Lower lobe of right lung (tissue), 2 donors: ENCODE measurements around the gene MAVS. TPM values are rescaled to one million over a fixed set of nuclear protein-coding genes. Genes with fewer than 3 reads are reported as not detected.
"Not testable (repeated sequence)": the region's sequence is repeated elsewhere in the genome, so short reads cannot be mapped to it uniquely, and the experiment has no call there.

Source experiments
- ATAC-seq, 2 donors: fragments of 200-7000 bp; cut with Tn5 transposase; one replicate each; pipeline ENCODE4 v1.9.1; 2020 to 2022; ENCODE audit warnings: mild to moderate bottlenecking in 2 of 2, moderate library complexity in 2 of 2
- DNase-seq: peaks from one replicate; pipeline ENCODE4 v3.0.0-alpha.2; 2020
- H3K27ac ChIP-seq: fragments of 200-600 bp; one replicate; pipeline ENCODE4 v1.8.0; 2022
- H3K27me3 ChIP-seq: fragments of 200-600 bp; one replicate; pipeline ENCODE4 v1.8.0; 2022; ENCODE audit warnings: low read depth
- H3K36me3 ChIP-seq: fragments of 200-600 bp; one replicate; pipeline ENCODE4 v1.8.0; 2022; ENCODE audit warnings: mild to moderate bottlenecking
- H3K4me1 ChIP-seq: fragments of 200-600 bp; one replicate; pipeline ENCODE4 v1.8.0; 2022
- H3K4me3 ChIP-seq: fragments of 200-600 bp; one replicate; pipeline ENCODE4 v1.8.0; 2022; ENCODE audit warnings: mild to moderate bottlenecking
- H3K9me3 ChIP-seq: fragments of 200-600 bp; one replicate; pipeline ENCODE4 v1.8.0; 2022
- CTCF ChIP-seq: fragments of 200-600 bp; IDR thresholded peaks from one replicate; pipeline ENCODE4 v1.8.0; 2022; ENCODE audit warnings: antibody characterized with exemption, mild to moderate bottlenecking
- intact Hi-C: fragments of 100-400 bp; cut with DNase I; formaldehyde crosslinking; loops from one replicate; pipeline ENCODE4 v1.11.0; 2022
- total RNA-seq: library from RNA; stranded (reverse); fragmentation: NEBNext Ultra II Directional; extraction: Animal tissue kit (Norgen Biotek cat#: 25700); gene quantifications from one replicate; pipeline ENCODE4 v1.2.1, GENCODE V29; 2021
- donor health status: DM: no; HTN: yes; CAD: no; lungs with severe emphysema.

MAVS gene
- total RNA-seq, 1 donor from 2014 or later, result 42.9 TPM

DNA sequence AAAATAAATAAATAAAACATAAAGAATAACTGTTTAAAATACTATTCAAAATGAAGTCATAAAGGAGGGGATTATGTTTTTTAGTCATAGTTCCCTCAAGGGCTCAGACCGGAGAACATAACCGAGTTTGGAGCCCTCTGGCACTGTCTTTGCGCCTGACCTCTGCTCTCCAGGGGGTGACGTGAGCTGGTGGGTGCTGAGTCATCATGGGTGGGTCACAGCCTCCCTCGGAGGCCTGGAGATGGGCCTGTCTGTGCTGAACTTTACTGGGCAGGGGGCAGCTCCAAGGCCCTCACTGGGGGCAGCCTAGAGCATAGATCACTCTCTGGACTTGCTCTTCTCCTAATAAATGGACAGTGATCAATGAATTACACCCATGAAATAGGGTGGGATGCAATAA lies 3.1 kb upstream of the MAVS start:
- DNase-seq (no peak), ATAC-seq (no peak)
- peaks cover 29% of the 10 kb centered on the region for H3K4me1 ChIP-seq
- intact Hi-C loops, result no loop called here
- no peaks in the 10 kb centered on the region for H3K27me3 ChIP-seq
- H3K9me3 ChIP-seq, result no peaks in the 10 kb centered on the region
- TF ChIP-seq CTCF, result no peak
- H3K36me3 ChIP-seq, result no peaks in the 10 kb centered on the region
- no peak overlapping the region for H3K27ac ChIP-seq
- no peak overlapping the region for H3K4me3 ChIP-seq

DNA sequence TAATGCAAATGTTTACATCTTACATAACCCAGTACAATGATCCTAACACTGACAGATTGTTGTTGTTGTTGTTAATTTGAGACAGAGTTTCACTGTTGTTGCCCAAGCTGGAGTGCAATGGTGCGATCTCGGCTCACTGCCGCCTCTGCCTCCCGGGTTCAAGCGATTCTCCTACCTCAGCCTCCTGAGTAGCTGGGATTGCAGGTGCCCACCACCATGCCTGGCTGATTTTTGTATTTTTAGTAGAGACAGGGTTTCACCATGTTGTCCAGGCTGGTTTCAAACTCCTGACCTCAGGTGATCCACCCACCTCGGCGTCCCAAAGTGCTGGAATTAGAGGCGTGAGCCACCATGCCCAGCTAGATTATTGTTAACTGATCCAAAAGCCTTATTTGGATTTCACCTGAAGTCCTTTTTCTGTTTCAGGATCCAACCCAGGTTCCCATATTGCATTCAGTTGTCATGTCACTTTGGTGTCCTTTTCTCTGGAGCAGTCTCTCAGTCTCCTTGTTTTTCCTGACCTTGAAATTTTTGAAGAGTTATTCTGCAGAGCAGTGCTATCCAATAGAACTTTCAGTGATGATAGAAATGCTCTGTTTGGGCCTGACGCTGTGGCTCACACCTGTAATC lies 2.5 kb upstream of the MAVS start:
- H3K9me3 ChIP-seq, H3K27me3 ChIP-seq, H3K36me3 ChIP-seq, DNase-seq, H3K4me3 ChIP-seq, ATAC-seq, H3K27ac ChIP-seq, intact Hi-C loops: not testable (repeated sequence)
- H3K4me1 ChIP-seq, result peaks cover 26% of the 10 kb centered on the region

DNA sequence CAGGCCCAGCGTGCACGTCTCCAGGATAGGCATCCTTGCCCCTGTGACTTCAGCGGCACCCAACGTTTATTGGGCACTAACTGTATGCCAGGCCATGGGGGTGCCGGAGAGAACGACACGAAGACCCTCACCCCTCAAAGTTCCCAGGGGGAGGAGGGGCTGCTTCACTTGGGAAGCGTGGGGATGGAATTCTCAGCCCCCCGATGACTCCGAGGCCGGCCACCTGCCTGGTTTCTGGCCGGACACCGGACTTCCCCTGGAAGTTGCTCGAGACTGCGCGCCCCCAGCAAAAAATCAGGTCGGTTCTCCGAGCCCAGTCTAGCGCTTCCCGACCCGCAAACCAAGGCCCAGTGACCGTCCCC lies 275 bp upstream of the MAVS start:
- ATAC-seq, result no peak

DNA sequence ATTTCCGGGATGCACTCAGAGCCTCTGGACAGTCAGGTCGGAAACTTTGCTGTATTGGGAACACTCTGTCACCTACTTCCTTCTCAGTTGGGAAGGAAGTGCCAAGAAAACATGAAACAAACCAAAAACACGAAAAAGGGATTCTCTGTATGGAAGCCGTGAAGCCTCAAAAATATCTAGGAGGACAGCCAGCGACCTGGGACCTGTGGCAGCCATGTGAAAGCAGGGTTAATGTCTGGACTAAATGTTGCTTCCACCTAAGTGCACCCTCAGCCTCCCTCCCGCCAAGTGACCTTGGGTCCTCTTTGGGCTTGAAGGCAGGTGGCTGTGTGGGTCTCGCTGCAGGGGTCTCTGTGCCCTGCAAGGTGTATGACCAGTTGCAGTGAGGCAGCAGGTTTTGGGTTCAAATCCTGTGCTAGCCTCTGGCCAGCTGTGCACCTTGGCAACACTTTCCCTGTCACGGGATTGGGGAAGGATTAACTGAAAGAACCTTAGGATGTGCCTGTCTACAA lies 851 bp downstream of the MAVS start:
- no peaks in the 10 kb centered on the region for H3K36me3 ChIP-seq
- peak overlapping the region; percentile 94 for H3K27ac ChIP-seq
- intact Hi-C loops, result no loop called here
- no peaks in the 10 kb centered on the region for H3K9me3 ChIP-seq
- no peak for TF ChIP-seq CTCF
- H3K27me3 ChIP-seq, result no peaks in the 10 kb centered on the region
- no peak for ATAC-seq
- H3K4me3 ChIP-seq, result peak overlapping the region; percentile 94
- no peak for DNase-seq
- peaks cover 23% of the 10 kb centered on the region for H3K4me1 ChIP-seq

More for the DNA sequence above, 275 bp upstream of the MAVS start:
- H3K27ac ChIP-seq, result peak overlapping the region; percentile 94
- H3K4me1 ChIP-seq, result peaks cover 23% of the 10 kb centered on the region
- H3K27me3 ChIP-seq, result no peaks in the 10 kb centered on the region
- peak overlapping the region; percentile 94 for H3K4me3 ChIP-seq
- intact Hi-C loops, result no loop called here
- DNase-seq, result no peak
- no peaks in the 10 kb centered on the region for H3K36me3 ChIP-seq
- H3K9me3 ChIP-seq, result no peaks in the 10 kb centered on the region
- no peak for TF ChIP-seq CTCF

- Histone ChIP-seq H3K9me3 (no peaks in the 10 kb centered on the region), H3K4me3 (no peak overlapping the region), H3K36me3 (no peaks in the 10 kb centered on the region), H3K27me3 (no peaks in the 10 kb centered on the region), H3K4me1 (peaks cover 23% of the 10 kb centered on the region), H3K27ac (no peak overlapping the region)
- ATAC-seq, result no peak
- intact Hi-C loops, result no loop called here
- no peak for DNase-seq
- no peak for TF ChIP-seq CTCF
These were observed 1.9 kb downstream of the MAVS start for GRCh38 chr20:3848565-3848964.

DNA sequence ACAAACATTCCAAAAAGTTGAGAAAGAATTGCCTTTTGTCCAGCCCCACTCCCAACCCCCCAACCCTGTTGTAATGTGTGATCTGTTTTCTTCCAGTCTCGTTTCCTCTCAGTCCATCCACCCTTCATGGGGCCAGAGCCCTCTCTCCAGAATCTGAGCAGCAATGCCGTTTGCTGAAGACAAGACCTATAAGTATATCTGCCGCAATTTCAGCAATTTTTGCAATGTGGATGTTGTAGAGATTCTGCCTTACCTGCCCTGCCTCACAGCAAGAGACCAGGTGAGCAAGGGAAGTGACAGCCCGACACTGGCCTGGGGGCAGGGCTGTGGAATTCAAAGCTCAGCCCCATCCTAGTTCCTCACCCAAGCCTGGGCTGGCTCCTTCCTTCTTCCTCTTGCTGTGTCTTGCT lies 7.8 kb downstream of the MAVS start:
- H3K27me3 ChIP-seq, result no peaks in the 10 kb centered on the region
- TF ChIP-seq CTCF, result no peak
- no peak for DNase-seq
- no peak overlapping the region for H3K27ac ChIP-seq
- intact Hi-C loops, result no loop called here
- H3K36me3 ChIP-seq, result peaks cover 53% of the 10 kb centered on the region
- peak in 1 of 2 donors; percentile 49 for ATAC-seq
- peaks cover 15% of the 10 kb centered on the region for H3K4me1 ChIP-seq
- H3K9me3 ChIP-seq, result no peaks in the 10 kb centered on the region
- no peak overlapping the region for H3K4me3 ChIP-seq
